ENCODE results near the gene SEMA5A.

Gene SEMA5A

DNA sequence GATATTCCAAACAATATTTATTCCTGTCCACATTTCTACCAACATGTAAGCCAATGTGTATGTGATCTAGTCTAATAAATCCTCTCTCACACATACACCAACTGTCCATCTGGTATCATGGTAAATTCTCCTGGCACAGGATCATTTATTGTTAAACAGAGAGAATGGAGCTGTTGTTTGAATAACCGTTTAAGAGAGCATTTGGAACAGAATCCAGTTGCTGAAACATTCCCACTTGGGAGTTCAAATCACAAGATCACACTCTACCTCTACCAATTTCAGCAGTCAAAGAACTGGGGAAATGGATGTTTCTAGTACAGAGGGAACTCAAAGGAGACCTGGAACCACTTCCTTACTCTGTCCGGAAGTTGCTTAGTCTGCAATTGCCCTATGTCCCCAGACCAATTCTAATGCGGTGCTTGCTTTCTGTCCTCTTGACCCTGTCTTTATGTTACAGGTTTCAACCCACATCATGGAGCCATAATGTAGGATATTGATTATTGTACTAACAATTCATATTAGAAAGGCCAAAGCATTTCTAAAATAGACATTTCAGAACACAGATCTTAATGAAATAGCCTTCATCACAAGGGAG is 488.4 kb downstream of the SEMA5A start:
- DNase-seq (ENCODE audit: low read depth), result no peak

GRCh38 chr5:9056046-9056445 is 489.8 kb downstream of the SEMA5A start:
- no peak for DNase-seq (ENCODE audit: low read depth)

- DNase-seq (ENCODE audit: low read depth), result no peak
These were observed 490.9 kb downstream of the SEMA5A start for GRCh38 chr5:9054821-9055589.

GRCh38 chr5:9054322-9054721 is 491.6 kb downstream of the SEMA5A start:
- DNase-seq (ENCODE audit: low read depth), result no peak

DNA sequence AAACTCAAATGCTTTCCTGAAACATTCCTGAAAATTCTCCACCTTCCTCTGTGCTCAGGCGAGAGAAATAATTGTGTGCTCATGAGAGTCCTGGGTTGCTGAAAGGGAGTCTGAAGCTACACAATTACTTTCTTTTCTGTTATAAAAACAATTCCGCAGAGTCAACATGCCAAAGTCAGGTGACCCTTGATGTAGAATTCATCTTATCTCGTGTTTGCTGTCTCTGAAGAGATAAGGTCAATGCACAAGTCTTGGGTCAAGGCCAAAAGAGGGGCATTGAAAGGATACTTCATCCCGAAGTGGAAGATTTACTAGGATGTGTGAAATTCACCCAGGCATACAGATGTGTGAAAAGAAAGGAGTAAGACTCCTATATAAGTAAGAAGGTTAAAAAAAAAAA is 493.5 kb downstream of the SEMA5A start:
- DNase-seq (ENCODE audit: low read depth), result no peak

DNA sequence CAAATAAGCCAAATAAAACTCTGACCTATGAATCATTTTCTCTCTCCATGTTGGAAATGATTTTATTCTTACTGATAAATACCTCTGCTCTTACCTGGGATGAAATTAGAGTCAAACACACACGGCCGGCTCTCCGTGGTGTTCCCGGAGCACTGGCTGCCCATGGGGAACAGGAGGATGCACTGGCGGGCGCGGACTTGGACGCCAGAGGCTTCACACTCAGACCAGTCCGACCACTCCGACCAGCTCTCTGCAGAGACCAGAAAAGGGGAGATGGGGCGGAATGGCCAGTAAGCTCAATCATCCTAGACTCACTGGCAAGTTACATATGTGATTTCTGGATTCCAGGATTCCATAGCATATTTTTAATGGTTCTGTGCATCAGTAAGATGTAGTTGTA is 494.1 kb downstream of the SEMA5A start:
- no peak for DNase-seq (ENCODE audit: low read depth)

DNA sequence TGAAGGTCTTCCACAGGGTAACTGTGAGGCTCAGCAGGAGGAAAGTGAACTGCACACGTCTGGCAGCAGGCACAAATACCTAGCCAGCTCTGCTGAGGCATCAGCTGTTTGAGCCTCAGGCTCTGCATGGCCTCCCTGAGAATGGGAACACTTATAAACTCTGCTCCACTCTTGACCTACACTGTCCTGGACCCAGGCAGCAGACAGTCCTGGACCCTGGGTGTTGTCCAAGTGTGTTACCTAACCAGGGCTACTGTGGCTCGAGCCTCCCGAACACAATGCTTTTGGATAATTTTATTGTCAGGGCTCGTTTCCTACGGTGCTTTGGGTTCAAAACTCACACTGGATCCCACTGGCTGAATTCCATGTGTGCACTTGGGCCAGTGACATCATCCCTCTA is 497.9 kb downstream of the SEMA5A start:
- no peak for DNase-seq (ENCODE audit: low read depth)

- no peak for DNase-seq (ENCODE audit: low read depth)
These were observed 499.0 kb downstream of the SEMA5A start for GRCh38 chr5:9046756-9047481.

- DNase-seq (ENCODE audit: low read depth), result no peak
These were observed 499.9 kb downstream of the SEMA5A start for GRCh38 chr5:9045946-9046345.

DNA sequence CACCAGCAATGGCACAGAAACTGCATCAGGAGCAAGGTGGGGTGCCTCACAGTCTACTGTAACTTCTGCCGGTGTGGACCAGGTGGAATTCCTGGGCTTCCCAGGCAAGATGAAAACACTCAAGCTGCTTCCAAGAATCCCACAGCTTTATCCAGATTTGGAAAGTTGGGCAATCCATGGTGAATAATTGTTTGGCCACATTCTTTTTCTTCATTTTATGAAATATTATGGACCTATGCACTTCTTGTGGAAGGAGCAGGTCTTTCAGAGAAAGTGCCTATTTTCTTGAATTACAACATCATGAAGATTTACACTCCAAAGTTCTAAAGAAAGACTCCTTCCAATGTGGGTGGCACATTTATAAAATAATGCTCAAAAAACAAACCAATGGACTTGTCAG is 503.6 kb downstream of the SEMA5A start:
- no peak for DNase-seq (ENCODE audit: low read depth)

- DNase-seq (ENCODE audit: low read depth), result no peak
These were observed 505.4 kb downstream of the SEMA5A start for GRCh38 chr5:9040475-9040874.

GRCh38 chr5:9037048-9037447 is 508.8 kb downstream of the SEMA5A start:
- no peak for DNase-seq (ENCODE audit: low read depth)

- no peak for DNase-seq (ENCODE audit: low read depth)
These were observed 510.5 kb downstream of the SEMA5A start for GRCh38 chr5:9035346-9035745.

DNA sequence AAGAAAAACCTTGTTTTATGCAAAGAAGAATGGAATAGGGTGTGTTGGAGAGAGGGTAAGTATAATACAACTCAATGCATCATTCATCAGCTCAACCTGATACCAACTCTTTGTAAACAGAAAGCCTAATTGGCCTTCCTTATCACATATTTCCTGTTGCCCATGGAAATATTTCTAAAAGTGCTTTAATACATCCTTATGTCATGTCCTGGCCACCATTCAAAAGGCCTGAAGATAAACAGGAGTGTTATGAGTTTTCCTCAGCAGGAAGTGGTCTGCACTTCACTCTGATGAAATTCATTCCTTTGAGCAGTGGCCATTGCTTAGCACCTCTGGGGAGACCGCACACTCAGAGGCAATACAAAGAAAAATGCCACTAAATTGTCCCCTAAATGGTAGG is 511.2 kb downstream of the SEMA5A start:
- no peak for DNase-seq (ENCODE audit: low read depth)

DNA sequence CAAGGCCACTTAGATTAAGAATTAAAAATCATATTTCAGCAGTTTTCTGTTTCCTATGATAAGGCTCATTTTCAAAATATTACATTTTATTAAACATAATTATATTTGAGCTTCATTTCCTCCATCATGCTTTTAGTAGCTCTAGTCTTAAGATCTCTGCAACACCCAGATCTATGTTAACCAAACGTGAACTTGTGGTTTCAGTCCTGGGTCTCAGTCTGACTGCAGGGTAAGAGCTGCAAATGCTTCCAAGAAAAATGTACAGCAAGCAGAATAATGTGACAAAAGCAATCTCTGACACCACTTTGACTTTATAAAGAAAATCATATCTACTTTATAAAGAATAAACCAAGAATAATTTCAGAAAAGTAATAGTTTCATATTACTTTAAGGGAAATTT is 512.4 kb downstream of the SEMA5A start:
- DNase-seq (ENCODE audit: low read depth), result no peak

DNA sequence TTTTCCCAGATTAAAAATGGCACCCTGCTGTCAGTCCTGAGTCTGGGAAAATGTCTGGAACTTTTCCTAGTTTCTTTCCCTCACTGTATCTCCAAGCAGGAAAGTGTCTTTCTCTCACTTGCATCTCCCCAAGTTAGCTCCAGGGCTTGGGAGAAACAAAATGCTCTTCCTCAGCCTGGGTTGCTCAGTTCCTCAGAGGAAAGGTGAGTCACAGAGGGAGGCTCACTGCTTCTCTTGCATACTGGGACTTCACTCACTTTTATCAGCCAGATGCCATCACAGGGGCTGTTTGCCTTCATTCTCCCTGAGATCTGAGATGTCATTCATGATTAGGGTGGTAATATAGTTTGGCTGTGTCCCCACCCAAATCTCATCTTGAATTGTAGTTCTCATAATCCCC is 519.9 kb downstream of the SEMA5A start:
- no peak for DNase-seq (ENCODE audit: low read depth)

DNA sequence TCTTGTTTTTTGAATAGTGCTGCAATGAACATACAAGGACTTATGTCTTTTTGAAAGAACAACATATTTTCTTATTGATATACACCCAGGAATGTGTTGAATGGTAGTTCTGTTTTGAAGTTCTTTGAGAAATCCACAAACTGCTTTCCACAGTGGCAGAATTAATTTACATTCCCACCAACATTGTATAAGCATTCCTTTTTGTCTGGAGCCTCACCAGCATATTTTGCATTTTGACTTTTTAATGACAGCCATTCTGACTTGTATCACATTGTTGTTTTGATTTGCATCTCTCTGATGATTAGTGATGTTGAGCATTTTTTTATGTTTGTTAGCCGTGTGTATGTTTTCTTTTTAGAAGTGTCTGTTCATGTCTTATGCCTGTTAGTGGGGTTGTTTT is 524.9 kb downstream of the SEMA5A start:
- DNase-seq (ENCODE audit: low read depth), result no peak

DNA sequence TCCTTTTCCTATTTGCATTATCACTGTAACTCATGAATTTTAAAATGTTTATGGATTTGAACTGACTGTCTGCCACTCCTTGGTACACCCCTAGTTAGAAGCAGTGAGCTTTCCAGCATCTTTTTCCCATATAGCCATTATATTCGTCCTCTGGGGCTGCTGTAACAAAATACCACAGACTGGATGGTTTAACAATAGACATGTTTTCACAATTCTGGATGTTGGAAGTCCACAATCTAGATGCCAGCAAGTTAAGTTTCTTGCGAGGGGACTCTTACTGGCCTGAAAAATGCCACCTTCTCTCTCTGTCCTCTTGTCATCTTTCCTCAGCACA is 530.0 kb downstream of the SEMA5A start:
- DNase-seq (ENCODE audit: low read depth), result no peak

- DNase-seq (ENCODE audit: low read depth), result no peak
These were observed 530.5 kb downstream of the SEMA5A start for GRCh38 chr5:9015260-9015936.

- DNase-seq (ENCODE audit: low read depth), result no peak
These were observed 532.7 kb downstream of the SEMA5A start for GRCh38 chr5:9013147-9013546.

GRCh38 chr5:9009931-9010651 is 535.8 kb downstream of the SEMA5A start:
- no peak for DNase-seq (ENCODE audit: low read depth)

GRCh38 chr5:8997542-8998070 is 548.3 kb downstream of the SEMA5A start:
- DNase-seq (ENCODE audit: low read depth), result no peak
